HEK293 (cell line): Measurements from ENCODE around the gene UNG.

Experiments
- CTCF ChIA-PET: fragments of 350-600 bp; formaldehyde crosslinking; extraction: SDS; loops from one replicate; lab custom pipeline; 2021; ENCODE audit warnings: antibody characterized with exemption; lab: Yijun Ruan, JAX
- POLR2A ChIA-PET: fragments of 300-600 bp; formaldehyde crosslinking; extraction: SDS; loops from one replicate; lab custom pipeline; 2020; ENCODE audit warnings: antibody characterized with exemption, inconsistent platforms; lab: Yijun Ruan, JAX
- H3K27ac ChIP-seq: fragments of 200-500 bp; sonication (Bioruptor generic); 2 replicates; pipeline ENCODE4 v1.5.1; 2014; ENCODE audit warnings: low read depth, low read length, control low read depth, inconsistent platforms; ENCODE audit errors: extremely low read depth
- H3K36me3 ChIP-seq, 2 experiments: fragments of 200-500 bp in 1 of 2; sonication (Bioruptor generic) in 1 of 2; 1 replicate in 1 of 2; 2 replicates in 1 of 2; pipeline ENCODE4 v1.5.1; 2014 to 2017; ENCODE audit warnings: inconsistent platforms in 2 of 2, low read length in 2 of 2; ENCODE audit not compliant: control insufficient read depth in 2 of 2, insufficient read depth in 1 of 2
- H3K4me1 ChIP-seq: fragments of 200-500 bp; sonication (Bioruptor generic); 2 replicates; pipeline ENCODE4 v1.5.1; 2014; ENCODE audit warnings: mild to moderate bottlenecking, low read length, inconsistent platforms; ENCODE audit not compliant: control insufficient read depth, insufficient read depth
- H3K4me3 ChIP-seq: 2 replicates; pipeline ENCODE4 v1.5.1; 2011; ENCODE audit warnings: low read depth, mild to moderate bottlenecking, control low read depth, low read length, moderate library complexity
- H3K9me3 ChIP-seq: fragments of 200-500 bp; sonication (Bioruptor generic); 2 replicates; pipeline ENCODE4 v1.5.1; 2014; ENCODE audit warnings: low read depth, low read length, inconsistent platforms; ENCODE audit not compliant: control insufficient read depth, insufficient read depth
- BCL11A ChIP-seq: fragments of 450-650 bp; formaldehyde crosslinking; IDR thresholded peaks from 2 replicates; pipeline ENCODE4 v1.5.1; 2016; ENCODE audit warnings: low read depth, missing biosample characterization, missing genetic modification characterization
- ELK4 ChIP-seq: IDR thresholded peaks from 2 replicates; pipeline ENCODE4 v1.6.1; 2011; ENCODE audit warnings: mild to moderate bottlenecking, low read depth, low read length, borderline replicate concordance
- GLI2 ChIP-seq: fragments of 450-650 bp; formaldehyde crosslinking; IDR thresholded peaks from 2 replicates; pipeline ENCODE4; 2017; ENCODE audit warnings: missing biosample characterization, missing genetic modification characterization, low read depth, borderline replicate concordance
- REST ChIP-seq: fragments of 450-650 bp; formaldehyde crosslinking; IDR thresholded peaks from 2 replicates; pipeline ENCODE4 v1.5.1; 2016; ENCODE audit warnings: missing biosample characterization, missing genetic modification characterization
- ZNF138 ChIP-seq: fragments of 450-650 bp; formaldehyde crosslinking; IDR thresholded peaks from 2 replicates; pipeline ENCODE4 v1.5.1; 2016; ENCODE audit warnings: missing biosample characterization, missing genetic modification characterization, borderline replicate concordance
- ZNF16 ChIP-seq: fragments of 450-650 bp; formaldehyde crosslinking; IDR thresholded peaks from 2 replicates; pipeline ENCODE4 v1.5.1; 2016; ENCODE audit warnings: low read depth, missing biosample characterization, missing genetic modification characterization
- ZNF433 ChIP-seq: fragments of 450-650 bp; formaldehyde crosslinking; IDR thresholded peaks from 2 replicates; pipeline ENCODE4 v1.5.1; 2016; ENCODE audit warnings: missing biosample characterization, missing genetic modification characterization, low read depth
- ZNF660 ChIP-seq: fragments of 450-650 bp; IDR thresholded peaks from 2 replicates; pipeline ENCODE4 v1.5.1; 2018; ENCODE audit warnings: missing biosample characterization, mild to moderate bottlenecking, missing genetic modification characterization

The UNG gene

GRCh38 chr12:109160433-109160832 lies 63.0 kb downstream of the UNG start:
- H3K36me3 ChIP-seq: no peaks in the 10 kb centered on the region; a peak in 1 of 3 replicates
- ChIA-PET POLR2A (no interaction called here), CTCF (interaction anchor here (0.6 kb wide), 1 partner anchor 49 kb away, joined by 3 read pairs; no protein-coding TSS in a partner anchor)
- H3K4me1 ChIP-seq: peaks cover 1% of the 10 kb centered on the region; the same call in 1 of the 2 replicates
- H3K9me3 ChIP-seq: no peaks in the 10 kb centered on the region
- no peak overlapping the region for H3K4me3 ChIP-seq
- no peak overlapping the region for H3K27ac ChIP-seq
- TF ChIP-seq REST (tag by site-specific recombination) (no peak), ZNF433 (tag by site-specific recombination) (no peak), ELK4 (no peak), ZNF660 (tag by site-specific recombination) (no peak), ZNF138 (tag by site-specific recombination) (no peak), ZNF16 (tag by site-specific recombination) (no peak), BCL11A (no peak), GLI2 (tag by site-specific recombination) (no peak)
